NAMALWA (cell line): Measurements from ENCODE around the gene PIM3.

Experiments used
- DNase-seq: peaks from one replicate; pipeline ENCODE4 v3.0.0-alpha.2; 2015; ENCODE audit warnings: low spot score

Gene PIM3

DNA sequence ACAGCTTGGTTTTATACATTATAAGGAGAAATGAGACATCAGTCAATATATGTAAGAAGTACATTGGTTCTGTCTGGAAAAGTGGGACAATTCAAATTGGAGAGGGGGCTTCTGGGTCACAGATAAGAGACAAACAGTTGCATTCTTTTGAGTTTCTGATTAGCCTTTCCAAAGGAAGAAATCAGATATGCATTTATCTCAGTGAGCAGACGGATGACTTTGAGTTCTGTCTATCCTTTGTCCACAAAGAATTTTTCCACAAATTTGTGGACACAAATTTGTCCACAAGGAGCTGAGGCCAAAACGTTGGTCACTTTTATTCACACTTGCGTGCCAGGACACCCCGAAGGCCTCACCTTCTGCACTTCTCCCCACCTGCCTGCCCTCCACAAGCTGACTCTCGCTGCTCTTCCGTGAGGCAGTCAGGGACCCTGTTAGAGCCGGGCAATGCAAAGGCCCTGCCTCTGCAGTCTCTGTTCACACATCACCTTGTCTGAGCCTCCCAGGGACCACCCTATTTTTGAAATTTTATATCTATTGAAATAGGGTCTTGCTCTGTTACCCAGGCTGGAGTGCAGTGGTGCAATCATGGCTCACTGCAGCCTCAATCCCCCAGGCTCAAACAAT, 31.4 kb downstream of the PIM3 start:
- no peak for DNase-seq

DNA sequence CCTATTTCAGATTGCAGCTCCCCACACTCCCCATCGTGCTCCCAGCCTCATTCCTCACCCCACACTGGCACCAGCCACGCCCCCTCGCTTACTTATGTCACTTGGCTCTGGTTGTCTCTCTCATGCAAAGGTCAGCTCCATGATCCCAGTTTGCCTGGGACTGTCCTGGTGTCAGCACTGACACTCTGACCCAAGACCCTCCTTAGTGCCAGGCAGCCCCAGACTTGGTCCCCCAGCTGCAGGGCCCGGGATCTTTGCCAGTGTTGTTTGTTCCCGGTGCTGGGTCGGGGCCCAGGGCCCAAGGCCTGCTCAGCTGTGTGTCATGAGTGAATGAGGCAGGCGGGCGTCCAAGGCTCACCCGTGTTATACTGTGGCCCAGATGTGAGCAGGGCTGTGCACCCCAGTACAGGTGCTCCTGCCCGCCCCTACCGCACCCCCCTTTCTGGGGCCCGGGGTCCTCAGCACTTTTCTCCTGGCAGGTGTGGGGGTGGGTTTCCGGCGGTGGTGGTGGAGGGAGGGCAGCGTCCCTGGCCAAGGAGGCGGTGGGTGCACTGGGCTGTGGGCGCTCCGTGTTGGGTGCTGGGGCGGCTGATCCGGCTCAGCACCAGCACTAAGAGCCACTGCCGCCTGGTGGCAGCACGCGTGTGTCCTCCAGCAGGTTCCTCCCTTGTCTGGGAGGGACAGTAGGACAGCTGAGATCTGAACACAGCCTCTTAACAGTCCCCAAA, 32.5 kb downstream of the PIM3 start:
- DNase-seq: peak; percentile 69

DNA sequence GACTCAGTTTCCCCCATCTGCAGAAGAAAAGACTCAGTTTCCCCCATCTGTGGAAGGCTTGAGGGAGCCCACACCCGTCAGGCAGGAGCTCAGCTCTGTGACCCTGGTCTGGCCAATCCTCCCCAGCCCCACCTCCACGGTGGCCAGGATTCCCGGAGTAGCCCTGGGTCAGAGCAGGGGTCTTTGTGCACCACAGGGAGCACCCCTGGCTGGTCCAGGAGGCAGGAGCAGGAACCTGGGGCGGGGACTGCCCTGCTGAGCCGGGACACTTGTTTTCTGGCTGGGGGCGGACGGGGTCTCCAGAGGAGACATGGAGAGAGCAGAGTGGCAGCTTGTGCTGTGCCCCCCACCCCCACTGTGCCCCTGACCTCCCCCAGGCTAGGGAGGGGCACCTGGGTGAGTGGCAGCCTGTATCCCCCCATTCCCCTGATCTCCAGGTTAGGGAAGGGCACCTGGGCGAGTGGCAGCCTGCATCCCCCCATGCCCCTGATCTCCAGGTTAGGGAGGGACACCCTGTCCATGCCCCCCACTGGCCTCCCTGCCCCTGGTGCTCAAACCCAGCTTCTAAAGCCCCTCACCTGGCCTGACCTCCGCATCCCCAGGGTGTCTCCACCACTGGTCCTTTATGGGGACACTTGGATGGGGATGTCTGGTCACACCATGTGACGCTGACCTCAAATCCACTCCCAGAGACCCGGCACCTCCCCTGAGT, 33.2 kb downstream of the PIM3 start:
- no peak for DNase-seq

DNA sequence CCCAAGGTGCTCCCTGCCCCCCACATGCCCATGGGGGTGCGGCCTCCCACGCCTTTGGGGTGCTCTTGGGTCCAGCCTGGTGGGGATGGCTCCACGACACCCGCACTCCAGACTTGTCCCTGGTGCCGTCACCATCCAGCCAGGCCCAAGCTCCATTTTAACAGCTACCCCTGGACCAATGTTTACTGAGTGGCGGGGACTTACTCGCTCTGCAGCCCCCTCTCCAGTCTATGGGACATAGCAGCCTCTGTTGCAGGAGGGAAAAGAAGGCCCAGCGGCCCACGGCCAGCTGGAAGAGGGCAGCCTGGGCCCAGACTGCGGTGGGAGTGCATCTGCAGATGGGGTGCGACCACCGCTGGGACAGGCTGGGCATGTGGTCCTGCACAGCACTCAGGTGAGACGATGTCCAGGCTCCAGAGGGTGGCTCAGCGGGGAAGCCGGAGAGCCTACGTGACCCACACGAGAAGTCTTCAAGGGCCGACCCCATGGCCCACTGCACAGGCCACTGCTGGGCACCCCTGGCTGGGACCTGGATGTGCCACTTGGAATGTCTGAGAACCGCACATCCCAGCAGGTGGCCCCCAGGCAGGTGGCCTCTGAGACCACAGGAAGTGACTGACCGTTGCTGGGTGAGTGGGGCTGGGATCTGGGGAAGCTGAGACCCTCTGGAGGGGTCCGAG, 33.9 kb downstream of the PIM3 start:
- no peak for DNase-seq

DNA sequence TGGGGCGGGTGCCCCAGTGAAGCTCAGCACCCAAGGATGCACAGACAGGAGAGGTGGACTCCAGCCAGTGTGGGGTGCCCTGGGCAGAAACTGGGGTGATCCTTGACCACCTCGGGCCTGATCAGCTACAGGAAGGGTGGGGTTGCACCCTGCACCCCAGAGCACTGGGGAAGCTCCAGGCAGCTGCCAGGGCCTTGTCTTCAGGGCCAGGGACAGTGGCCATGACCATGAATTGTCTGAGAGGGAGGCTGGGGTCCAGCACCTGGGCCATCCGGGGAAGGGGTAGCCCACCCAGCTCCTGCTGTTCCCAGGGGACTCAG, 34.4 kb downstream of the PIM3 start:
- DNase-seq: no peak

GRCh38 chr22:49995361-49996118, 35.0 kb downstream of the PIM3 start:
- DNase-seq: no peak

DNA sequence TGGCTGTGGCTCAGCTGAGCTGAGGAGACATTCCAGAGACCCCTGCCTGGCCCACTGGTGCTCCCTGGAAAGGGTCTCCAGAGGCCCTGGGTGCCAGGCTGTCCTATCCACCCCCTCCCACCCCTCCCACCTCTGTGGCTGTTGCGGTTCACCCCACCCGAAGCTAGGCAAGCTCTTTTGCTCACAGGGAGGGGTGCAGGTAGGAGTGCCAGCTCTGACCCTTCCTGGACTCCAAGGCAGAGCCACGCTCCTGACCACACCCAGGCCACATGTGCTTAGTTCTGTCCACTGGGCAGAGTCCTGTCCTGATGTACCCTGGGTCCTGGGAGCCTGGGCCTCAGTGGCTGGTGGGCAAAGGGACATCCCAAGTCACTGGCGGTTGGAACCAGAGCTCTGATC, 35.5 kb downstream of the PIM3 start:
- DNase-seq: no peak

DNA sequence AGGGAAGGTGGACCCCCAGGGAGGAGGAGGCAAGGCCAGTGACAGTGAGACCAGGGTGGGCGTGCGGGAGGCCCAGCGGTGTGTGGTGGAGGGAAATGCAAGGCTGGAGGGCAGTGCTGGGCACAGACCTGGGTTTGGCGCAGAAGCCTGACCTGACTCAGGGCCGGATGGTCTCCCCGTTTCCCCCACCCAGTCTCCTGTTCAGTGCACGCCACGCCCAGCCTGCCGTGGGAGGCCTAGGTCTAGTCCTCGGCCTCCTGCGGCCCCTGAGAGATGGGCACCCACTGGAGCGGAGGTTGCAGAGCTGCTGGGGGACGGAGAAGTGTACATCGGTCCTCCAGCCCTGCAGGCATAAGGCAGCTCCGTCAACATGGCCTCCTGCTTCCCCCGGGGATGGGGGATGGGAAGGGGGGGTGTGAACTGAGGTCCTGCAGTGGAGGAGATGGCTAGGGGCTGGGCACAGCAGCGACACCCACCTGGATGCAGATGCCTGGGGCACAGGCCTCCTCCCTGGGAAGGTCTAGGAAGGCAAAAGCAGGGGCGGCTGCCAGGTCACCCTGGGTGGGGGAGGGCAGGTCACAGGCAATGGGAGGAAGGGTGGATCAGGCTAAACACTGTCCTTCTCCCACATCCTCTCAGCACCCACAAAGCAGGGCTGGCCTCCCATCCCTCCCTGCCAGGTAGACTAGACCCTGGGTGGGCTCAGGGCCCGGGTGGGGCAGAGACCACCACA, 36.1 kb downstream of the PIM3 start:
- no peak for DNase-seq

- DNase-seq: no peak
Measured at GRCh38 chr22:49997251-49997599, 36.7 kb downstream of the PIM3 start.

DNA sequence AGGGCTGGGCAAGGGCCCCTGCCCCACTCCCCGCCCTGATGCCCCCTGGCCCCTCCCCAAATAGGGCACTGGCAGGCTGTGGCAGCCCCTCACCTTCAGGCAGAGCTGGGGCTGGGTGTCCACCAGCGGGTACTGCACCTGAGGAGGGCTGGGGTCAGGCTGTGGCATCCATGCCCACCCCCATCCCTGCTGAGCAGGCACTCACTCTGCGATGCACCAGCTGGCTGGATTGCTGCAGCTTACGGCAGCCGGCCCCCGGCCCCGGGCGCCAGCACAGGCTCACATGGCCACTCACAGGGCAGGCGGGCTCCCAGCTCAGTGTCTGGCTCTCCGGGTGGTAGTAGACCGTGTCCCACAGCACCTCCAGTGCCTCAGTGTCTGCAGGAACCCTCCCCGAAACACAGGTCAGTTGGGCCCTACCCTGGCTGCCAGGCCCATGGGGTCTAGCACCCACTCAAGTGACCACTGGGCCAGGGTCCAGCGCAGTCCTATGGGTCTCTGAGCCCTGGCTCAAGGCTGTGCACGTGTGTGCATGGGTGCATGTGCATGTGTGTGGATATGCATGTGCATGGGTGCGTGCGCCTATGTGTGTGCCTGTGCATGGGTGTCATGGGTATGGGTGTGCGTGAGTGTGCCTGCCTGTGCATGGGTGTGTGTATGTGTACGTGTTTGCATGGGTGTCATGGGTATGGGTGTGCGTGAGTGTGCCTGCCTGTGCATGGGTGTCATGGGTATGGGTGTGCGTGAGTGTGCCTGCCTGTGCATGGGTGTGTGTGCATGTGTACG, 37.6 kb downstream of the PIM3 start:
- DNase-seq: no peak

DNA sequence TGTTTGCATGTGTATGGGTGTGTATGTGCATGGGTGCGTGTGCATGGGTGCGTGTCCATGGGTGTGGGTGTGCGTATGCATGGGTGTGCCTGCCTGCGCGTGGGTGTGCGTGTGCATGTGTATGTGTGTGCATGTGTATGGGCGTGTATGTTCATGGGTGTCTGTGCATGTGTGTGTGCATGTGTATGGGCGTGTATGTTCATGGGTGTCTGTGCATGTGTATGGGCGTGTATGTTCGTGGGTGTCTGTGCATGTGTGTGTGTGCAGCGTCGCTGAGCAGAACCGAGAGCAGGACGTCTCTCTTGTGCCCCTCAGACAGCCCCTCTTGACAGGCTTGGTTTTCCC, 38.1 kb downstream of the PIM3 start:
- no peak for DNase-seq

- DNase-seq: no peak
Measured at GRCh38 chr22:49999063-49999945, 38.7 kb downstream of the PIM3 start.

GRCh38 chr22:49999946-50000586, 39.5 kb downstream of the PIM3 start:
- DNase-seq: no peak

DNA sequence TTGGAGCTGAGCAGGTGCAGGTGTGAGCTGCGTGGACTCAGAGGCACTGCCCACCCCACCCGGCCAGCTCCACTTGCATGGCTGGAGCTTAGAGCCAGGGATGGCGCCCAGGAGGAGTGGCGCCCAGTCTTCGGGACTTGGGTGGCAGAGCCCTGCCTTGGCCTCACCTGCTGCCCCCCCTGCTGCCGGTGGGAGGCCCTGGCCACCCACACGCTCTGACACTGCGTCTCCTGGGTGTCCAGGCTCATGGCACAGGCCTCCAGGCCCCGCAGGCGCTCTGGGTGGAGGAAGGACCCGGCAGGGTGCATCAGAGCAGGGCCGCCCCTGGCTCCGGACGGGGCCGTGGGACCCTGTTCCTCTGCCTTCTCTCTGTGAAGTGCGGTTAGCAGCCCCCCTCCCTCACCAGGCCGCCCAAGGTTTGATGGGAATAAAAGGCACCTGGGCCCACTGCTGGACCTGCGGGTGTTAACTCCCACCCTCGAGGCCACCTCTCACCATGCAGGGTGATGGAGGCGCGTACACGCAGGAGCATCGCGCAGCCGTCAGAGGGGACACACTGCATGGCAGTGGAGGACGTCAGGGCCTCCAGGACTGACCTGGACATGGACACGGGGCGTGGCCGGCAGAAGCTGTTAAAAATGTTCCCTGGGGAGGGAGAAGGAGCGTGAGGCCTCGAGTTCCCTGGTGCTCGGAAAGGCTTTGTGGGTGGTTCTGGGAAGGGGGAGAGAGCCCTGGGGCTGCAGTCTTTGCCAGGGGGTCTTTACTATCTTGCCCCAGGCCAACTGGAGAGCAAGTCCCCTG, 40.2 kb downstream of the PIM3 start:
- DNase-seq: no peak

- DNase-seq: no peak
Measured at GRCh38 chr22:50001388-50002231, 41.0 kb downstream of the PIM3 start.

DNA sequence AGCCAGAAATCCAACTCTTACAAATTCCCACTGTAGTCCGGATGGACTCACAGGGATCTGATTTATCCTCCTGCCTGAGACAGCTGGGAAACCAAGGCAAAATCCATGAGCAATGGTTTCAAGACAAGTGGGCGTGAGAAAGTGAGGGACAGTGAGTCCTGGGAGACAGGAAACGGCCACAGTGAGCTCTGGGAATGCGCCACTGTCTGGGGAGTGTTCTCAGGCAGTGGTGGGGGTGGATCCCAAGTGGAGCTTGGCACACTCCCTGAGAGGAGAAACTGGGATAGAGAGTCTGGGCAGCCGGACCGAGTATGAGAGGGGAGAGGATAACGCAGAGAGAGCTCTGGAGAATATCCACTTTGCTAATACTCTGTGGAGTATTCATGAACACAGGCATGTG, 42.2 kb downstream of the PIM3 start:
- DNase-seq: no peak

- no peak for DNase-seq
Measured at GRCh38 chr22:50004918-50005317, 44.3 kb downstream of the PIM3 start.
